HG02938 (cell line): ENCODE measurements around the gene ARV1.

Source experiments
- ATAC-seq: cut with Tn5 transposase; IDR thresholded peaks from one replicate; pipeline ENCODE4 v1.9.1; 2021; ENCODE audit warnings: mild to moderate bottlenecking, moderate library complexity; ENCODE audit not compliant: unreplicated experiment

The ARV1 gene

GRCh38 chr1:230978491-230979388 lies at the start of gene ARV1, which contains the start of gene TTC13:
TSS of gene ARV1 (plus strand) at chr1:230979094. CDS start at chr1:230979106, 12 bp downstream.
TSS of gene TTC13 (minus strand) at chr1:230978861. CDS start at chr1:230978830, 31 bp downstream.
- ATAC-seq: peak; percentile 91

- no peak for ATAC-seq
Observed at GRCh38 chr1:230930986-230931385, 47.9 kb upstream of the ARV1 start.

DNA sequence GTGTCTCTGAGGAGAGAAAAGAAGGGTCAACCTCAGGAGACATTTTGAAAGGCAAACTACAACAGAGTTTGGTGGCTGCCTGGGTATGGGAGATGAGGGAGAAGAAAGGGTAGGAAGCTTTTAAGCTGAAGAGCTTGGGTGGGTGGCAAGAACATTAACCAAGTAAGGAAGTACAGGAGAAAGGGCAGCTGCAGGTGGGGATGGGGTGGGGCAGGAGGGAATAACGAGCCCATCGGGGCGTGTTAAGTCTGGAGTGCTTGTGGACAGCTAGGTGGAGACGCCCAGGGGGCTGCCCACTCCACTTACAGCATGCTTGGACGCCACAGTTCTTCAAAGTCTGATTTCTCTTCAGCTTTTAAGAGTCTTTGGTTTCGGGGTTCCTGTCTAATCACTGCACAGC lies 43.0 kb upstream of the ARV1 start:
- ATAC-seq: no peak

- ATAC-seq: no peak
Observed at GRCh38 chr1:230936475-230936874, 42.4 kb upstream of the ARV1 start.

DNA sequence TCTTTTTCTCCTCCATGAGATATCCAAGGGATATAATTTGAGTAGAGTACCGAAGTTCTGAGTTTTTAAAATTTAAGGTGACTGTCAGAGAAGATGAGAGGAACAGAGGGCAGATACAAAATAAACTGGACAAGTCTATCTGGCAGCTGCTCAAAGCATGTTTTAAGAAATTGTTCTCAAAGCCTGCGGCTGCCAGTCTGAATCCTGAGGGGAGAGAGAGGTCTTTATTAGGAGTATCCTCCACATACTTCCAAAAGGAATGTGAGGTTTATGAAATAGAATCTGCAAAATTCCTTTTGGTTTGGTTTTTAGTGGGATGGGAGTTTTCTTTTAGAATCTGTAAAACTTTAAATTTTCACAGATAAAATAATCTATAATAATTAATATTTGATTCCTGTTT lies 41.5 kb upstream of the ARV1 start:
- ATAC-seq: no peak

DNA sequence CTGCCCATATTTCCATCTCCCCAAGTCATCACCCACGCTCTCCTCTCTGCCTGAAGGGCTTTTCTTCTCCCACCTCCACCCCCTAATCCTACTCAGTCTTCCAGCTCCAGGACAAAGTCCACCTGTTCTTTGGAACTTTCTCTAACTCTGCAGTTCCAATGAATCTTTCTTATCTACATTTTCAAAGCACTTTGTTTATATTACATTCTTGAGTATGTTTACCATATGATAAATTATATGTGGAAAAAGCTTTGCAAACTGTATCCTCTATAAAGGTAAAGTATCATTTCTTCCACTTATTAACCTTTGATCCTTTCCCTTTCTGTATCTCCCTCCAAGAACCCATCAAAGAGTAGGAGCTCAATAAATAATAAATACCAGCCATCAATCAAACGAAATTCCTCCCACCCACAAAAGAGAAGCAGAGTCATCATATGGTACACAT lies 39.9 kb upstream of the ARV1 start:
- no peak for ATAC-seq

- ATAC-seq: no peak
Observed at GRCh38 chr1:230939806-230940489, 38.9 kb upstream of the ARV1 start.

DNA sequence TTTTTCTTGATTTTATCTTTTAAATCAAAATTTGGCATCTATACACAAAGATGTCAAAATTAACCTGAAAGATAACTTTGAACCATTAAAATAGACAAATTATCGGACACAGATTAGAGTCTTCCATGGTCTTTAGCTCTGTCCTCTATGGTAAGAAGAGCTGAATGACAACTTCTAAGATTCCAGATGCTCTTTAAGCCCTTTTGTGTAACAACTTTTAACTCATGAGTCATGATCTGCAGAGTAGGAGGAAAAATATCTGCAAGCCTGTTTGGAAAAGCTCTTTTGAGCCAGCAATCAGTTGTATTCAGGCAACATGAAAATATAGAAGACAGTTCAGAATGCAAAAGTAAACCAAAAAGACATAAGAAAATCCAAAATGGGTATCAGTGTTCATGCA lies 38.0 kb upstream of the ARV1 start:
- no peak for ATAC-seq

DNA sequence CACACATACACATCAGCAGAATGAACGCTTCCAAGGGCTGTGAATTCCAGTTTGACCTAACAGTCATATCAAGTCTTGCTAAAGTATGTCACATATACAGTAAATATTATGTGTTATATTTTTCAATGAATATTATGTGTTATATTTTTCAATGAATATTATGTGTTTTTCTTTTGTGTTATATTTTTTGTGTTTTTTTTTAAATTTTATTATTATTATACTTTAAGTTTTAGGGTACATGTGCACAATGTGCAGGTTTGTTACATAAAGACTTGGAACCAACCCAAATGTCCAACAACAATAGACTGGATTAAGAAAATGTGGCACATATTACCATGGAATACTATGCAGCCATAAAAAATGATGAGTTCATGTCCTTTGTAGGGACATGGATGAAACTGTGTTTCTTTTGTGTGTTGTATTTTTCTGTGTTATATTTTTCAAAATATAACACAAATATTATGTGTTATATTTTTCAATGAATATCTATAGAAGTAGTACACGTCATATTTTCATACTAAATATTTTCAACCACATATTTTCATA lies 35.8 kb upstream of the ARV1 start:
- no peak for ATAC-seq

- ATAC-seq: no peak
Observed at GRCh38 chr1:230948301-230948700, 30.6 kb upstream of the ARV1 start.

DNA sequence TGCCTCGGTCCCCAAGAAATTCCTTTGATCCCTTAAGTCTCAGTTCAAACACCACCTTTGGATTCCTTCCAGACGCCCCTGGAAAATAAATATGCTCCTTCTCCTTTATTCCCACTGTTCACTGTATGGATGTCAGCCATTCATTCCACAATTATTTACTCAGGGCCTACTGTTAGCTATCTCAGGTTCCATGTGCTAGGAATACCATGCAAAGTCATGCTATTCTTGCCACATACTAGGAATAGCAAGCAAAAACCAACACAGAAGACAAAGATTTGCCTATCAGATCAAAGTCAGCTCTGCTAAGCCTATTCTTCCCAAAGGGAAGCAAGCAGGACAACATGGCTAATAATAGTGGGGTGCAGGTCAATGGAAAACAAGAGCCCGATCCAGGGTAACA lies 30.0 kb upstream of the ARV1 start:
- ATAC-seq: no peak

- ATAC-seq: no peak
Observed at GRCh38 chr1:230950404-230950803, 28.5 kb upstream of the ARV1 start.

- peak; percentile 77 for ATAC-seq
Observed at GRCh38 chr1:230957580-230957989, 21.3 kb upstream of the ARV1 start.

- ATAC-seq: no peak
Observed at GRCh38 chr1:230958370-230958769, 20.5 kb upstream of the ARV1 start.

- no peak for ATAC-seq
Observed at GRCh38 chr1:230964896-230965295, 14.0 kb upstream of the ARV1 start.

- no peak for ATAC-seq
Observed at GRCh38 chr1:230965535-230965934, 13.4 kb upstream of the ARV1 start.

DNA sequence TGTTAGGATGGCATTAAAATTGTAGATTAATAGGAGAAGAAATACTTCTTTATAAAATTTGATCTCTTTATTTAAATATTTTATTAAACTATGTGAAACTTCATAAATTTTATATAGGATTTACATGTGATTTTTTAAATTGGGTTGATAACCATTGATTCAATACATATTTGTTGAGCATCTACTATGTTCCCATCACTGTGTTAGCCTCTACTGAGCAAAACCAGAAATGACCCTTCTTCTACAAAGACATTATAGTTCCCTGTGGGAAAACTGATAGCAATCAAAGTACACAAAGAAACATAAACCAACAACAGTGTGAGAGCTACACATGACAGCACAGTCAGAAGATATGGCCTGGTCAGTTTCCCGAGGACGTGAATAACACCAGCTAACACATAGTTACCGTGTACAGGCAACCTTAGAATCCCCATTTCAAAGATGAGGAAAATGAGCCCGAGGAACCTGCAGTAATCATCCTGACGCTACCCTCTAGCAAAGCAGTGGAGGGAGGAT lies 12.5 kb upstream of the ARV1 start:
- no peak for ATAC-seq

GRCh38 chr1:230970432-230970831 lies 8.5 kb upstream of the ARV1 start:
- ATAC-seq: no peak

DNA sequence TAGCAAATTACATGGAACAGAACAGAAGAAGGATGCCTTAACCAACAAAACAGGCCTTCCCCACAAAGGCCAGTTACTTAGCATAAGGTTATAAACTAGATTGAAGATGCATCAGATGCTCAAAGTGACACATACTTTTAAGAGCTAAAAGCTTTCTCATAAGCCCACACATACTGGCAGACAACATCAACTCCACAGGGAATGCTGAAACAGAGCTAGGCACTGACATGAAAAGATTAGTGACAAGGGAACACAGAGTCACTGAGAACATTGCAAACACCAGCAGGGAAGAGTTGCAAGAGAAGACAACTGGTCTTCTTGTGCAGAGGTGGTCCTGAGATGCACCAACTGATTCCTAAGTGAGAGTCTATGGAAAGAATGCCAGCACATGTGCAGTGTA lies 7.1 kb upstream of the ARV1 start:
- ATAC-seq: no peak

DNA sequence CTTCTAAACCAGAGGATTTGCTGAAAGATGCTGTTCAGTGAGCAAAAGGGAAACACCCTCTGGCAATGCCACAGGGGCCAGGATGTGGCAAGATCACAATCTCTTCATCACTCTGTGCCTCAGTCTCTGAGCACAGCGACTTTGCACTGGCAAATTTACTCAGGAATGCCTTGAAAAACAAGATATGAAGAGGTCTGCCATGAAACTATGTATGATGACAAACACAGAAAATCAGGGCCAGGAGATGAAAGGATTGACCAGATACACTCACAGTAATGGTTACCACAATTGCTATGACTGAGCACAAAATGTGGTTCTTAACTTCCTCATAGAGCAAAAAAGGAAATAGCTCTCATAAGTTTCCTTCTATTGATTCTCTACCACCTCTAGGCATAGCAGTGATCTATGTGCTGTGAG lies 6.0 kb upstream of the ARV1 start:
- ATAC-seq: peak; percentile 88

- ATAC-seq: no peak
Observed at GRCh38 chr1:230975636-230976035, 3.3 kb upstream of the ARV1 start.
